D721Med (cell line): ENCODE data around the gene ATP6V1E1.

Source experiments
- DNase-seq: peaks from one replicate; pipeline ENCODE4 v3.0.0; 2011; ENCODE audit warnings: low spot score; ENCODE audit not compliant: insufficient read length
- FAIRE-seq: peaks from 2 replicates; lab custom pipeline; 2011; peaks lifted over from hg19 to GRCh38; lab: Jason Lieb, UNC
- CTCF ChIP-seq: IDR thresholded peaks from 2 replicates; pipeline ENCODE4 v1.5.1; 2012; ENCODE audit warnings: mild to moderate bottlenecking, control low read depth; ENCODE audit not compliant: insufficient read depth; ENCODE audit errors: missing control alignments

The ATP6V1E1 gene

GRCh38 chr22:17562906-17563870, 65.4 kb downstream of the ATP6V1E1 start, which contains the start of gene SLC25A18:
Gene SLC25A18, plus strand, starts transcription at chr22:17563498. Its CDS starts 16,447 bp downstream, at chr22:17579945.
- no peak for FAIRE-seq
- TF ChIP-seq CTCF = no peak
- DNase-seq = no peak

- no peak for TF ChIP-seq CTCF
- DNase-seq = no peak
These were observed 69.4 kb downstream of the ATP6V1E1 start for GRCh38 chr22:17559188-17559587.

GRCh38 chr22:17554814-17555213, 73.7 kb downstream of the ATP6V1E1 start:
- FAIRE-seq (no peak), DNase-seq (no peak)
- TF ChIP-seq CTCF = no peak

More at GRCh38 chr22:17559188-17559587, 69.4 kb downstream of the ATP6V1E1 start:
- FAIRE-seq = no peak

- DNase-seq = no peak
- TF ChIP-seq CTCF = no peak
- no peak for FAIRE-seq
These were observed 75.8 kb downstream of the ATP6V1E1 start for GRCh38 chr22:17552737-17553136.

- no peak for TF ChIP-seq CTCF
These were observed 78.9 kb downstream of the ATP6V1E1 start for GRCh38 chr22:17549655-17550054.

GRCh38 chr22:17549183-17549582, 79.4 kb downstream of the ATP6V1E1 start:
- DNase-seq = no peak
- FAIRE-seq = no peak
- no peak for TF ChIP-seq CTCF

More at GRCh38 chr22:17549655-17550054, 78.9 kb downstream of the ATP6V1E1 start:
- DNase-seq = no peak
- FAIRE-seq = no peak

- DNase-seq (no peak), FAIRE-seq (no peak)
- TF ChIP-seq CTCF = no peak
These were observed 79.9 kb downstream of the ATP6V1E1 start for GRCh38 chr22:17548756-17549035.
